ENCODE measurements around the gene IL20RA. TPM values are rescaled to one million over a fixed set of nuclear protein-coding genes. Genes with fewer than 3 reads are reported as not detected.

The IL20RA gene
- polyA plus RNA-seq, 1 donor (not counting 4 experiments of a cell fraction or from before 2014, with no cell fraction given), result 1.5 TPM

DNA sequence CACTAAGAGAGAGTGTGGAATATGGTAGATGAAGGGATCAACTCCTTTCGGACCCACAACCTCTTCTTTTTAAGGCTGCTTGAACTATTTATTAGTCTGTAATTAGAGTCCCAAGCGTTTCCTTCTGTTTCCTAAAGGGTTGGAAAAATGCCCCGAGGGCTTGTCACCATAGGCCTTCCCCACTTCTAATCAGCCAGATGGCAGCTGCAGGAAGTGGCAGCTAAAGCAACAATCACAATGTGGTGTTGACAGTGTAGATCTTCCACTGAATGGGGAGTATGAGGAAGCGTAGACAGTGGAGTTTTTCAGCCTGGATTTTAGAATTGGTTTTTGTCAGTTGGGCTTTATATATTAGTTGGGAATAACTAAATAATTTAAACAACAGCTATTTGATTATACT lies 82.1 kb downstream of the IL20RA start:
- no peak for DNase-seq (ENCODE audit: low read depth, low spot score)
- H3K9me3 ChIP-seq (ENCODE audit: control insufficient read depth, low read depth, low read length), result no peaks in the 10 kb centered on the region
- no peak overlapping the region for H3K4me2 ChIP-seq (ENCODE audit: control insufficient read depth, extremely low read depth, insufficient read depth, low read depth, low read length)
- no peak for TF ChIP-seq EZH2 (IDR thresholded peaks at IDR 0.05; ENCODE audit: low read length)
- TF ChIP-seq, protein P1, sequence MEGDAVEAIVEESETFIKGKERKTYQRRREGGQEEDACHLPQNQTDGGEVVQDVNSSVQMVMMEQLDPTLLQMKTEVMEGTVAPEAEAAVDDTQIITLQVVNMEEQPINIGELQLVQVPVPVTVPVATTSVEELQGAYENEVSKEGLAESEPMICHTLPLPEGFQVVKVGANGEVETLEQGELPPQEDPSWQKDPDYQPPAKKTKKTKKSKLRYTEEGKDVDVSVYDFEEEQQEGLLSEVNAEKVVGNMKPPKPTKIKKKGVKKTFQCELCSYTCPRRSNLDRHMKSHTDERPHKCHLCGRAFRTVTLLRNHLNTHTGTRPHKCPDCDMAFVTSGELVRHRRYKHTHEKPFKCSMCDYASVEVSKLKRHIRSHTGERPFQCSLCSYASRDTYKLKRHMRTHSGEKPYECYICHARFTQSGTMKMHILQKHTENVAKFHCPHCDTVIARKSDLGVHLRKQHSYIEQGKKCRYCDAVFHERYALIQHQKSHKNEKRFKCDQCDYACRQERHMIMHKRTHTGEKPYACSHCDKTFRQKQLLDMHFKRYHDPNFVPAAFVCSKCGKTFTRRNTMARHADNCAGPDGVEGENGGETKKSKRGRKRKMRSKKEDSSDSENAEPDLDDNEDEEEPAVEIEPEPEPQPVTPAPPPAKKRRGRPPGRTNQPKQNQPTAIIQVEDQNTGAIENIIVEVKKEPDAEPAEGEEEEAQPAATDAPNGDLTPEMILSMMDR (optimal IDR thresholded peaks at IDR 0.05 in 1 of 3, IDR thresholded peaks at IDR 0.05 in 1 of 3, conservative IDR thresholded peaks at IDR 0.05 in 1 of 3; ENCODE audit: extremely low read depth in 1 of 3, insufficient read depth in 2 of 3, low read length in 3 of 3), result no peak
- H4K20me1 ChIP-seq (ENCODE audit: control insufficient read depth, extremely low read depth, insufficient read depth, low read length), result no peaks in the 10 kb centered on the region
- no peak overlapping the region for H3K4me3 ChIP-seq (ENCODE audit: control insufficient read depth in 2 of 3, extremely low read depth in 1 of 3, insufficient read depth in 2 of 3, low read depth in 1 of 3, low read length in 3 of 3)
- no peak overlapping the region for H3K9ac ChIP-seq (ENCODE audit: control insufficient read depth, extremely low read depth, insufficient read depth, low read length)
- H3K36me3 ChIP-seq (ENCODE audit: control insufficient read depth in 2 of 2, extremely low read depth in 1 of 2, insufficient read depth in 2 of 2, low read length in 2 of 2), result no peaks in the 10 kb centered on the region
- dilution Hi-C loops (cut with MboI; ENCODE audit: extremely low pct_ligation_motif_present, low sequenced_read_pairs), result no loop called here
- no peak overlapping the region for H3K27ac ChIP-seq (ENCODE audit: control insufficient read depth, insufficient read depth, low read length)
- no peaks in the 10 kb centered on the region for H3K27me3 ChIP-seq (ENCODE audit: control insufficient read depth, extremely low read depth, insufficient read depth, low read length)
- H3K79me2 ChIP-seq (ENCODE audit: control insufficient read depth, insufficient read depth, low read length), result no peaks in the 10 kb centered on the region
- no peaks in the 10 kb centered on the region for H3K9me1 ChIP-seq (ENCODE audit: control insufficient read depth, extremely low read depth, insufficient read depth, low read length)
- H2AFZ ChIP-seq (ENCODE audit: control insufficient read depth, low read length), result no peak overlapping the region
- H3K4me1 ChIP-seq (ENCODE audit: control insufficient read depth, extremely low read depth, insufficient read depth, low read length), result no peaks in the 10 kb centered on the region
- no peak for FAIRE-seq

DNA sequence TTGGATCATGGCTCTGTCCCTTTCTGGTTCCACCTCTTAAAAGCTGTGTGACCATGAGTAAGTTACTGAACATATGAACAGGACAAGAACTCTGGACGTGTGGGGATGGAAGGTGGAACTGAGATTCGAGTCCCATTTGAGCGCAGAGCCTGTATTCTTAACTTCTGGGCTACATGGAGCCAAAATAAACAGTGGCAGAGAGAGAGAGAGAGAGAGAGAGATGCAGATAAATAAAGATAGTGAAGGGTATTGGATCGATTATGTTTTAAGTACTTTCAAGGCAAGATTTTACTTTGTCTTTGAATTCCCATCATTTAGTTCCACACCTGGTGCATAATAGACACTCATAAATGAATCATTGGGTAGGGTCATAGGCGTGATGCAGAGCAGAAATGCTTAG lies 82.9 kb downstream of the IL20RA start:
- no peak for DNase-seq (ENCODE audit: low read depth, low spot score)
- Histone ChIP-seq H3K79me2 (ENCODE audit: control insufficient read depth, insufficient read depth, low read length) (no peaks in the 10 kb centered on the region), H3K27me3 (ENCODE audit: control insufficient read depth, extremely low read depth, insufficient read depth, low read length) (no peaks in the 10 kb centered on the region), H4K20me1 (ENCODE audit: control insufficient read depth, extremely low read depth, insufficient read depth, low read length) (no peaks in the 10 kb centered on the region), H3K9me3 (ENCODE audit: control insufficient read depth, low read depth, low read length) (no peaks in the 10 kb centered on the region), H3K27ac (ENCODE audit: control insufficient read depth, insufficient read depth, low read length) (no peak overlapping the region), H3K9me1 (ENCODE audit: control insufficient read depth, extremely low read depth, insufficient read depth, low read length) (no peaks in the 10 kb centered on the region), H3K36me3 (ENCODE audit: control insufficient read depth in 2 of 2, extremely low read depth in 1 of 2, insufficient read depth in 2 of 2, low read length in 2 of 2) (no peaks in the 10 kb centered on the region), H2AFZ (ENCODE audit: control insufficient read depth, low read length) (no peak overlapping the region), H3K4me1 (ENCODE audit: control insufficient read depth, extremely low read depth, insufficient read depth, low read length) (no peaks in the 10 kb centered on the region), H3K4me2 (ENCODE audit: control insufficient read depth, extremely low read depth, insufficient read depth, low read depth, low read length) (no peak overlapping the region), H3K4me3 (ENCODE audit: control insufficient read depth in 2 of 3, extremely low read depth in 1 of 3, insufficient read depth in 2 of 3, low read depth in 1 of 3, low read length in 3 of 3) (no peak overlapping the region), H3K9ac (ENCODE audit: control insufficient read depth, extremely low read depth, insufficient read depth, low read length) (no peak overlapping the region)
- no peak for TF ChIP-seq EZH2 (IDR thresholded peaks at IDR 0.05; ENCODE audit: low read length)
- TF ChIP-seq, protein P1 (optimal IDR thresholded peaks at IDR 0.05 in 1 of 3, IDR thresholded peaks at IDR 0.05 in 1 of 3, conservative IDR thresholded peaks at IDR 0.05 in 1 of 3; ENCODE audit: extremely low read depth in 1 of 3, insufficient read depth in 2 of 3, low read length in 3 of 3), result no peak
- no peak for FAIRE-seq
- dilution Hi-C loops (cut with MboI; ENCODE audit: extremely low pct_ligation_motif_present, low sequenced_read_pairs), result no loop called here
